ENCODE measurements around the gene ARL2BP. TPM values are rescaled to one million over a fixed set of nuclear protein-coding genes. Genes with fewer than 3 reads are reported as not detected.

ARL2BP gene
- total and polyA plus RNA-seq, 2 of the 13 experiments (the other 11 are each of a cell fraction or from before 2014, with no cell fraction given), result 64.3 to 67.6 TPM

GRCh38 chr16:57244767-57245471, at the start of gene ARL2BP (continued):
- TF ChIP-seq ZBTB10 (CRISPR knock-in tag; IDR thresholded peaks at IDR 0.05; ENCODE audit: borderline replicate concordance) (peak; percentile 69), ZFP37 (CRISPR knock-in tag; IDR thresholded peaks at IDR 0.05; ENCODE audit: borderline replicate concordance) (peak; percentile 23; the same call in 1 of the 2 replicates), FOXP4 (CRISPR knock-in tag; IDR thresholded peaks at IDR 0.05) (peak; percentile 6; the same call in 1 of the 2 replicates), ZKSCAN1 (IDR thresholded peaks at IDR 0.05; ENCODE audit: low read length) (no peak), GTF2F1 (IDR thresholded peaks at IDR 0.05; ENCODE audit: low read length) (no peak), FIP1L1 (IDR thresholded peaks at IDR 0.05; ENCODE audit: borderline replicate concordance, insufficient read depth, low read depth, low read length) (0 out of 2 replicates have a peak, but pooled peaks have one; percentile 43), RERE (CRISPR knock-in tag; IDR thresholded peaks at IDR 0.05; ENCODE audit: low read depth) (peak; percentile 73; the same call in 1 of the 2 replicates), PLRG1 (conservative IDR thresholded peaks at IDR 0.05) (no peak), DBP (CRISPR knock-in tag; IDR thresholded peaks at IDR 0.05; ENCODE audit: not compliant biosample characterization) (peak; percentile 84), TRIM24 (CRISPR knock-in tag; IDR thresholded peaks at IDR 0.05) (no peak), IRF1 (CRISPR knock-in tag; IDR thresholded peaks at IDR 0.05; ENCODE audit: low read depth) (0 out of 2 replicates have a peak, but pooled peaks have one; percentile 64), IRX3 (CRISPR knock-in tag; IDR thresholded peaks at IDR 0.05; ENCODE audit: borderline replicate concordance, low read depth) (peak; percentile 60; the same call in 1 of the 2 replicates), ISX (CRISPR knock-in tag; conservative IDR thresholded peaks at IDR 0.05) (peak; percentile 65; the same call in 1 of the 2 replicates), ATF7-NPFF (CRISPR knock-in tag; IDR thresholded peaks at IDR 0.05; ENCODE audit: low read depth) (peak; percentile 99), RFXAP (CRISPR knock-in tag; IDR thresholded peaks at IDR 0.05; ENCODE audit: borderline replicate concordance) (peak; percentile 96), ZNF230 (CRISPR knock-in tag; IDR thresholded peaks at IDR 0.05) (0 out of 2 replicates have a peak, but pooled peaks have one; percentile 74)
